Measurements from ENCODE around the gene PTPRR.

- TF ChIP-seq EP300 (IDR thresholded peaks at IDR 0.05) (no peak), CTCF (IDR thresholded peaks at IDR 0.05) (no peak), POLR2A (IDR thresholded peaks at IDR 0.05) (no peak)
Observed at GRCh38 chr12:70756118-70756517, 164.4 kb downstream of the PTPRR start.

Data from gastroesophageal sphincter (tissue), 3 donors.